Sigmoid colon (tissue), 4 donors: ENCODE data around the gene TRIM47.

Experiments
- CTCF ChIP-seq, 4 experiments: fragments of 450-650 bp in 3 of 4; fragments of 200-600 bp in 1 of 4; IDR thresholded peaks; one replicate each; pipeline ENCODE4 v1.5.1; 2016 to 2019; ENCODE audit warnings: antibody characterized with exemption in 4 of 4, mild to moderate bottlenecking in 3 of 4, moderate library complexity in 2 of 4
- EP300 ChIP-seq, 4 donors: sonication (generic); formaldehyde crosslinking; IDR thresholded peaks; one replicate each; pipeline ENCODE4 v1.6.1; 2017; ENCODE audit warnings: antibody characterized with exemption in 4 of 4
- POLR2A ChIP-seq, 2 donors: fragments of 450-650 bp; IDR thresholded peaks; one replicate each; pipeline ENCODE4 v1.6.1; 2016; ENCODE audit warnings: antibody characterized with exemption in 2 of 2, mild to moderate bottlenecking in 2 of 2, moderate library complexity in 2 of 2
- POLR2AphosphoS5 ChIP-seq, 4 donors: sonication (generic); formaldehyde crosslinking; IDR thresholded peaks; one replicate each; pipeline ENCODE4 v1.6.1; 2017; ENCODE audit warnings: antibody characterized with exemption in 4 of 4

- TF ChIP-seq CTCF (IDR thresholded peaks at IDR 0.05), result peak; percentile 69 to 82 (median 78)
- no peak for TF ChIP-seq POLR2A (IDR thresholded peaks at IDR 0.05)
- no peak for TF ChIP-seq EP300 (IDR thresholded peaks at IDR 0.05)
- peak in 3 of 4 donors; percentile 41 to 47 (median 45) for TF ChIP-seq POLR2AphosphoS5 (IDR thresholded peaks at IDR 0.05)
These were observed 50.9 kb downstream of the TRIM47 start for GRCh38 chr17:75827308-75828075.
